ENCODE results near the gene COA4.

COA4 gene

GRCh38 chr11:73869332-73869949 lies 7.2 kb downstream of the COA4 start:
- Histone ChIP-seq H3K4me3 (no peak overlapping the region), H3K27ac (no peak overlapping the region)

- no peak overlapping the region for H3K4me3 ChIP-seq
- peak overlapping the region in 4 of 21 experiments; percentile 36 to 57 (median 54) for H3K27ac ChIP-seq
Observed at GRCh38 chr11:73866586-73866996, 10.1 kb downstream of the COA4 start.

GRCh38 chr11:73866095-73866579 lies 10.5 kb downstream of the COA4 start:
- Histone ChIP-seq H3K27ac (peak overlapping the region in 4 of 21 experiments; percentile 36 to 57 (median 54)), H3K4me3 (no peak overlapping the region)

GRCh38 chr11:73862986-73863385 lies 13.7 kb downstream of the COA4 start:
- H3K27ac ChIP-seq: no peak overlapping the region

GRCh38 chr11:73860202-73860601 lies 16.4 kb downstream of the COA4 start:
- no peak overlapping the region for H3K4me3 ChIP-seq
- H3K27ac ChIP-seq: no peak overlapping the region

More at GRCh38 chr11:73862986-73863385, 13.7 kb downstream of the COA4 start:
- no peak overlapping the region for H3K4me3 ChIP-seq

- no peak overlapping the region for H3K27ac ChIP-seq
- no peak overlapping the region for H3K4me3 ChIP-seq
Observed at GRCh38 chr11:73859671-73860070, 17.0 kb downstream of the COA4 start.

- Histone ChIP-seq H3K27ac (peak overlapping the region in 1 of 21 experiments; percentile 7), H3K4me3 (no peak overlapping the region)
Observed at GRCh38 chr11:73856031-73856567, 20.5 kb downstream of the COA4 start.

- H3K27ac ChIP-seq: no peak overlapping the region
Observed at GRCh38 chr11:73854680-73855079, 22.0 kb downstream of the COA4 start.

GRCh38 chr11:73852049-73852448 lies 24.6 kb downstream of the COA4 start:
- Histone ChIP-seq H3K4me3 (no peak overlapping the region), H3K27ac (no peak overlapping the region)

More at GRCh38 chr11:73854680-73855079, 22.0 kb downstream of the COA4 start:
- no peak overlapping the region for H3K4me3 ChIP-seq

GRCh38 chr11:73851046-73851764 lies 25.4 kb downstream of the COA4 start:
- no peak overlapping the region for H3K27ac ChIP-seq
- H3K4me3 ChIP-seq: no peak overlapping the region

- Histone ChIP-seq H3K4me3 (no peak overlapping the region), H3K27ac (no peak overlapping the region)
Observed at GRCh38 chr11:73839123-73839457, 37.6 kb downstream of the COA4 start.

GRCh38 chr11:73838443-73839122 lies 38.1 kb downstream of the COA4 start:
- no peak overlapping the region for H3K27ac ChIP-seq
- no peak overlapping the region for H3K4me3 ChIP-seq

- Histone ChIP-seq H3K27ac (no peak overlapping the region), H3K4me3 (no peak overlapping the region)
Observed at GRCh38 chr11:73833067-73833466, 43.6 kb downstream of the COA4 start.

GRCh38 chr11:73830261-73830660 lies 46.4 kb downstream of the COA4 start:
- Histone ChIP-seq H3K4me3 (no peak overlapping the region), H3K27ac (no peak overlapping the region)

Data from skin epidermis (tissue), 12 donors.